MCF 10A (cell line): Measurements from ENCODE around the gene SLC22A14. TPM values are rescaled to one million over a fixed set of nuclear protein-coding genes. Genes with fewer than 3 reads are reported as not detected.

Source experiments
- BruUV-seq: library from RNA; stranded (reverse); fragments of 400-500 nt; replicated peaks from 2 replicates; lab custom pipeline; 2021; lab: Mats Ljungman, UMichigan
- CTCF ChIA-PET: fragments of 300-600 bp; sonication (Branson Sonifier 250); formaldehyde crosslinking; extraction: SDS; loops from one replicate; lab custom pipeline; 2021; ENCODE audit warnings: antibody characterized with exemption, inconsistent platforms; lab: Yijun Ruan, JAX
- POLR2A ChIA-PET: fragments of 300-600, 350-650 bp; sonication (Branson Sonifier 250); formaldehyde crosslinking; extraction: SDS; loops from one replicate; lab custom pipeline; 2020; ENCODE audit warnings: antibody characterized with exemption, inconsistent platforms; lab: Yijun Ruan, JAX
- DNase-seq: peaks from one replicate; pipeline ENCODE4 v3.0.0-alpha.2; 2018; ENCODE audit not compliant: unreplicated experiment
- H3K27ac Mint-ChIP-seq: one replicate; pipeline ENCODE4 v1.8.0; 2022; ENCODE audit warnings: mild to moderate bottlenecking, low read depth, mixed read lengths; ENCODE audit not compliant: unreplicated experiment
- H3K27me3 Mint-ChIP-seq: one replicate; pipeline ENCODE4 v1.8.0; 2022; ENCODE audit warnings: mixed read lengths; ENCODE audit not compliant: insufficient read depth, unreplicated experiment
- H3K36me3 Mint-ChIP-seq: one replicate; pipeline ENCODE4 v1.8.0; 2022; ENCODE audit warnings: mild to moderate bottlenecking, moderate library complexity, mixed read lengths; ENCODE audit not compliant: insufficient read depth, unreplicated experiment
- H3K4me1 Mint-ChIP-seq: one replicate; pipeline ENCODE4 v1.8.0; 2022; ENCODE audit warnings: mixed read lengths; ENCODE audit not compliant: insufficient read depth, unreplicated experiment
- H3K4me3 Mint-ChIP-seq: one replicate; pipeline ENCODE4 v1.8.0; 2022; ENCODE audit warnings: mild to moderate bottlenecking, moderate library complexity, mixed read lengths; ENCODE audit not compliant: unreplicated experiment
- H3K9me3 Mint-ChIP-seq: one replicate; pipeline ENCODE4 v1.8.0; 2022; ENCODE audit warnings: mixed read lengths; ENCODE audit not compliant: unreplicated experiment
- CTCF ChIP-seq: fragments of 200-600 bp; IDR thresholded peaks from one replicate; pipeline ENCODE4 v1.8.0; 2022; ENCODE audit warnings: antibody characterized with exemption, mild to moderate bottlenecking; ENCODE audit not compliant: unreplicated experiment
- intact Hi-C: fragments of 100-400 bp; cut with micrococcal nuclease; formaldehyde crosslinking; loops from 2 replicates; pipeline ENCODE4 v1.14.1; 2022
- total RNA-seq: library from RNA; stranded (reverse); gene quantifications from 2 replicates; pipeline ENCODE4 v1.2.3, GENCODE V29; 2022

SLC22A14 gene
- total RNA-seq, 1 experiment from 2014 or later: 0.44 TPM

DNA sequence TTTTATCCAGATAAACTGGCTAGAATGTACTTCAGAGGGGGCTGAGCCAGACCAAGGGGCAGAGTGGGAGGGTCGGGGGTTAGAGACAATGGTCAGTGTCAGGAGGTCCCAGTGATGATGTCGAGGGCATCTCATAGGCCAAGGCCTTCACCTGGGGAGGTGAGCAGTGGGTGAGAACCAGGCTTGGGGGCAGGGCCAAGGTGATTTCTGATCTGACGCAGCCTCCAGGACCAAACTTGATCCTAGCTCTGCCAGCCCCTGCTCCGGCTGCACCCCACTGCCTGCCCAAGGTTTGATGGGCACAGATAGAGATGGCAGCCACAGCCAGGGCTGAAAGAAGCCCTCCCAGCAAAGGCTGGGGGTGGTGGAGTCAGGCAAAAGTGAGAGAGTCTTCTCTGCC lies 79.4 kb downstream of the SLC22A14 start:
- no TSS peak for BruUV-seq
- DNase-seq: no peak
- POLR2A ChIA-PET: no interaction called here
- Mint-ChIP-seq H3K9me3 (no peaks in the 10 kb centered on the region), H3K4me1 (no peaks in the 10 kb centered on the region), H3K27me3 (no peaks in the 10 kb centered on the region), H3K36me3 (peaks cover 27% of the 10 kb centered on the region), H3K4me3 (no peak overlapping the region), H3K27ac (no peak overlapping the region)
- TF ChIP-seq CTCF: no peak
- CTCF ChIA-PET: interaction anchor here (1.1 to 1.5 kb wide), 2 partner anchors 15 to 119 kb away, joined by 3 read pairs; partner anchors contain the start of gene XYLB
- intact Hi-C loops: no loop called here

- Mint-ChIP-seq H3K9me3 (no peaks in the 10 kb centered on the region), H3K4me1 (no peaks in the 10 kb centered on the region), H3K36me3 (peaks cover 27% of the 10 kb centered on the region), H3K27ac (no peak overlapping the region), H3K4me3 (no peak overlapping the region), H3K27me3 (no peaks in the 10 kb centered on the region)
- BruUV-seq: no TSS peak
- no peak for TF ChIP-seq CTCF
- POLR2A ChIA-PET: no interaction called here
- no peak for DNase-seq
- CTCF ChIA-PET: interaction anchor here (0.5 to 1.5 kb wide), 4 partner anchors 16 to 266 kb away, joined by 3 read pairs; partner anchors contain the start of genes EXOG and XYLB
- intact Hi-C loops: no loop called here
These were observed 80.7 kb downstream of the SLC22A14 start for GRCh38 chr3:38362825-38363224.

DNA sequence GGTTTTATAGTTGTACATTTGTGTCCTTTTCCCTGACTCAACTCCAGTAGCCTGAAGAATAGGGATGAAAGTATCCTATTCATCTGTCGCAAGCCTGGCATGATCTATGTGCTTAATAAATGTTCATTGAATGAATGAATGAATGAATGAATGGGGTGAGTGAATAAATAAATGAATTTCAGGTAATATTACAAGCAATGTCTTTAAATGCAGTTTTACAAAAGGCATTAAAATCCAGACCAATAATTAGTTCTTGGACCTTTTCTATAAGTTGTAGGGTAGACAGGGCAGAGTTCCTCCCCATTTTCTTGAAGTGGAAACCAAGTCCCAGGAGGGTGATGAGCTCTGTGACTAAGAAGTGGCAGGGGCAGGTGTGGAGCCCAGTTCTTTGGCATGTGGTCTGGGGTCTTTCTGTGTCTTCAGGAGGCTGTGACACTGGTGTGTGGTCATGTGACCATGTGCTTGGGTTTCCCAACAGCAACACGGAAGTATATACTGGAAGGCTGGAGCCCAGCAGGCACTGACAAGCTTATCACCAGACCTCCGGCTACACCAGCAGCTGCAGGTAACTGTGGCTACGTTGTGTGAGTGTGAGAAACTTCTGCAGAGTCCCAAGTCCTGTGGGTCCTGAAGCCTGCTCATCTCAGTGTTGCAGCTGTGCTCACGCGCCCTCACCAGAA lies 82.8 kb downstream of the SLC22A14 start:
- BruUV-seq: no TSS peak
- no peak for DNase-seq
- Mint-ChIP-seq H3K27me3 (no peaks in the 10 kb centered on the region), H3K36me3 (peaks cover 35% of the 10 kb centered on the region), H3K27ac (no peak overlapping the region), H3K9me3 (no peaks in the 10 kb centered on the region), H3K4me3 (no peak overlapping the region), H3K4me1 (no peaks in the 10 kb centered on the region)
- TF ChIP-seq CTCF: no peak
- intact Hi-C loops: no loop called here
- CTCF ChIA-PET: interaction anchor here (0.6 to 1.8 kb wide), 5 partner anchors 18 to 928 kb away, joined by 3 to 5 read pairs (median 3); partner anchors contain the start of gene XYLB
- POLR2A ChIA-PET: no interaction called here

- intact Hi-C loops: no loop called here
- no TSS peak for BruUV-seq
- H3K9me3 Mint-ChIP-seq: no peaks in the 10 kb centered on the region
- POLR2A ChIA-PET: no interaction called here
- H3K4me3 Mint-ChIP-seq: no peak overlapping the region
- DNase-seq: no peak
- CTCF ChIA-PET: interaction anchor here (0.6 to 1.8 kb wide), 4 partner anchors 85 to 927 kb away, joined by 3 to 5 read pairs (median 3); no protein-coding TSS in a partner anchor
- no peaks in the 10 kb centered on the region for H3K4me1 Mint-ChIP-seq
- TF ChIP-seq CTCF: no peak
- no peaks in the 10 kb centered on the region for H3K27me3 Mint-ChIP-seq
- H3K27ac Mint-ChIP-seq: no peak overlapping the region
- H3K36me3 Mint-ChIP-seq: peaks cover 37% of the 10 kb centered on the region
These were observed 83.5 kb downstream of the SLC22A14 start for GRCh38 chr3:38365469-38366062.
